Liver (tissue), 9 donors: ENCODE data around the gene LOXHD1. TPM values are rescaled to one million over a fixed set of nuclear protein-coding genes. Genes with fewer than 3 reads are reported as not detected.

ENCODE experiments used
- DNase-seq: peaks from one replicate; pipeline ENCODE4 v3.0.0-alpha.2; 2017; ENCODE audit warnings: low spot score
- H3K27ac ChIP-seq, 2 donors: one replicate each; pipeline ENCODE4 v1.7.0; 2013; ENCODE audit warnings: inconsistent platforms in 2 of 2, low read length in 2 of 2, control low read depth in 1 of 2, low read depth in 1 of 2, mild to moderate bottlenecking in 1 of 2
- H3K27me3 ChIP-seq, 4 donors: one replicate each; pipeline versions ENCODE4 v1.6.1 to v1.7.0; 2013; ENCODE audit warnings: low read length in 3 of 4, inconsistent platforms in 1 of 4, mild to moderate bottlenecking in 1 of 4, moderate library complexity in 1 of 4; ENCODE audit not compliant: control insufficient read depth in 4 of 4, insufficient read depth in 4 of 4
- H3K36me3 ChIP-seq, 4 donors: one replicate each; pipeline versions ENCODE4 v1.6.1 to v1.7.0; 2013; ENCODE audit warnings: low read length in 3 of 4, mild to moderate bottlenecking in 3 of 4, low read depth in 1 of 4, moderate library complexity in 1 of 4; ENCODE audit not compliant: control insufficient read depth in 4 of 4, insufficient read depth in 3 of 4
- H3K4me1 ChIP-seq, 4 donors: one replicate each; pipeline versions ENCODE4 v1.6.1 to v1.7.0; 2013; ENCODE audit warnings: low read length in 3 of 4, mild to moderate bottlenecking in 3 of 4, moderate library complexity in 1 of 4; ENCODE audit not compliant: control insufficient read depth in 4 of 4, insufficient read depth in 4 of 4
- H3K4me3 ChIP-seq, 3 donors: one replicate each; pipeline versions ENCODE4 v1.6.1 to v1.7.0; 2013; ENCODE audit warnings: low read length in 3 of 3, control low read depth in 1 of 3, low read depth in 1 of 3, mild to moderate bottlenecking in 1 of 3
- H3K9ac ChIP-seq, 2 donors: one replicate each; pipeline ENCODE4 v1.7.0; 2013; ENCODE audit warnings: low read length in 2 of 2, mild to moderate bottlenecking in 2 of 2, moderate library complexity in 2 of 2, control low read depth in 1 of 2, low read depth in 1 of 2
- H3K9me3 ChIP-seq, 4 donors: one replicate each; pipeline versions ENCODE4 v1.6.1 to v1.7.0; 2013; ENCODE audit warnings: low read length in 3 of 4; ENCODE audit not compliant: control insufficient read depth in 4 of 4
- EGR1 ChIP-seq, 2 donors: IDR thresholded peaks; 2 replicates each; pipeline ENCODE4 v1.6.1; 2016 to 2018; ENCODE audit warnings: antibody characterized with exemption in 2 of 2, low read depth in 2 of 2
- FOXA2 ChIP-seq: IDR thresholded peaks from 2 replicates; pipeline ENCODE4 v1.6.1; 2016; ENCODE audit warnings: antibody characterized with exemption
- GABPA ChIP-seq, 2 donors: IDR thresholded peaks in 1 of 2; conservative IDR thresholded peaks in 1 of 2; 2 replicates each; pipeline ENCODE4 v1.6.1; 2016; ENCODE audit warnings: antibody characterized with exemption in 2 of 2, mild to moderate bottlenecking in 1 of 2, moderate library complexity in 1 of 2
- HNF4A ChIP-seq, 2 donors: conservative IDR thresholded peaks; 2 replicates each; pipeline ENCODE4 v1.6.1; 2016; ENCODE audit warnings: antibody characterized with exemption in 2 of 2, mild to moderate bottlenecking in 2 of 2
- HNF4G ChIP-seq: IDR thresholded peaks from 2 replicates; pipeline ENCODE4 v1.6.1; 2016; ENCODE audit warnings: antibody characterized with exemption
- JUND ChIP-seq, 2 donors: IDR thresholded peaks; 2 replicates each; pipeline ENCODE4 v1.6.1; 2016; ENCODE audit warnings: antibody characterized with exemption in 2 of 2
- NR2F2 ChIP-seq: IDR thresholded peaks from 2 replicates; pipeline ENCODE4 v1.6.1; 2016; ENCODE audit warnings: antibody characterized with exemption
- RAD21 ChIP-seq, 2 donors: IDR thresholded peaks; 2 replicates each; pipeline ENCODE4 v1.6.1; 2016; ENCODE audit warnings: antibody characterized with exemption in 2 of 2, mild to moderate bottlenecking in 2 of 2
- RXRA ChIP-seq, 2 donors: IDR thresholded peaks; 2 replicates each; pipeline ENCODE4 v1.6.1; 2017 to 2018; ENCODE audit warnings: antibody characterized with exemption in 2 of 2, mild to moderate bottlenecking in 1 of 2
- SP1 ChIP-seq: IDR thresholded peaks from 2 replicates; pipeline ENCODE4 v1.6.1; 2018; ENCODE audit warnings: antibody characterized with exemption, mild to moderate bottlenecking
- TAF1 ChIP-seq: conservative IDR thresholded peaks from 2 replicates; pipeline ENCODE4 v1.6.1; 2016; ENCODE audit warnings: antibody characterized with exemption, mild to moderate bottlenecking
- WGBS: extraction: QIAGEN DNeasy Blood & Tissue Kit; methylation state at CpG from one replicate; pipeline ENCODE4 v1.1.7; 2013; 5-methylcytosine and 5-hydroxymethylcytosine counted together
- polyA plus RNA-seq, 2 donors: library from polyadenylated mRNA; stranded (reverse) in 1 of 2; unstranded in 1 of 2; fragments of 200-250 nt in 1 of 2; fragments of >200 nt in 1 of 2; fragmentation: Nextera tagmentation in 1 of 2; extraction: Ambion mirVana in 1 of 2; gene quantifications; one replicate each; pipeline versions ENCODE4 v1.2.1 to v1.2.3, GENCODE V29; 2013 to 2015
- total RNA-seq, 2 donors: library from RNA; depleted of rRNA; stranded (reverse); fragments of >200 nt; gene quantifications; one replicate each; pipeline ENCODE4 v1.2.3, GENCODE V29; 2014
- TF ChIP-seq, protein P1 (sequence below): fragments of 150-350 bp; IDR thresholded peaks from 2 replicates; pipeline ENCODE4 v1.5.1; 2017; ENCODE audit warnings: improper control_type of control experiment, low read depth, low read length; ENCODE audit not compliant: missing input control
- TF ChIP-seq, protein P2 (sequence below): IDR thresholded peaks from 2 replicates; pipeline ENCODE4 v1.6.1; 2016; ENCODE audit warnings: antibody characterized with exemption
- TF ChIP-seq, protein P3 (sequence below): IDR thresholded peaks from 2 replicates; pipeline ENCODE4 v1.6.1; 2016; ENCODE audit warnings: antibody characterized with exemption
- TF ChIP-seq, protein P4 (sequence below): IDR thresholded peaks from 2 replicates; pipeline ENCODE4 v1.6.1; 2016; ENCODE audit warnings: antibody characterized with exemption
- donor health status: healthy.
- donor health status: healthy.
- donor health status: healthy.
- donor health status: healthy.
- donor health status: healthy.

The LOXHD1 gene
- total and polyA plus RNA-seq, 4 donors = 0.09 to 0.25 TPM; not detected in 2

DNA sequence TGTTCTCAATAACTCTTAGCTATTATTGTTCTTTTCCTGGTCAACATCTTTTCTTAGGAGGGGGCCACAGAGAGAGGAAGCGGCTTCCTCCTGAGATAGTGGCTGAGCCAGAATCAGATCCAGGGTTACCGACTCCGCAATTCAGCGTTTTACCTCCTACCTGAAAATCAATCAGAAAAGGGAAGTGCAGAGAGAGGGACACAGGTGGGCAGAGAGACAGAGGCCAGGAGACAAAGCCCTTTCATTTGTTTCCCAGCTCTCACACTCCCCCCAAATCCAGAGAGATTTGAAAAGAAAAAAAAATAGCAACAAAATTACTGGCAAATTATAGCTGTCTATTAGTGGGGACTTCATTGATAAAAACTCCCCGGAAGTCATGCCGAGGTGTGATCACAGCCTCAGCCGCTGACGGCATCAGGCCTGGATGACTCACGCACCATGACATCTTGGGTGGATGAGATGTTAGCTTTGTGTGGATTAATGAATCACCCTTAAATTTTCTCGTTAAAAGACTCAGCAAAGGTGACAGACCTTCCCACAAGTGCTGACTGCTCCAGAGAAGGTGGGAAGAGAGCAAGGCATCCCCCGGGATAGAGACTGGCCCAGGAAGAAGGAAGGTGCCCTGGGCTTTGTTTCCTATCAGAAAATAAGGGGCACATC lies 120.7 kb downstream of the LOXHD1 start:
- WGBS = 68% methylated on average over 11 of the region's 11 CpGs
- no peak for DNase-seq
- H3K4me3 ChIP-seq = no peak overlapping the region

DNA sequence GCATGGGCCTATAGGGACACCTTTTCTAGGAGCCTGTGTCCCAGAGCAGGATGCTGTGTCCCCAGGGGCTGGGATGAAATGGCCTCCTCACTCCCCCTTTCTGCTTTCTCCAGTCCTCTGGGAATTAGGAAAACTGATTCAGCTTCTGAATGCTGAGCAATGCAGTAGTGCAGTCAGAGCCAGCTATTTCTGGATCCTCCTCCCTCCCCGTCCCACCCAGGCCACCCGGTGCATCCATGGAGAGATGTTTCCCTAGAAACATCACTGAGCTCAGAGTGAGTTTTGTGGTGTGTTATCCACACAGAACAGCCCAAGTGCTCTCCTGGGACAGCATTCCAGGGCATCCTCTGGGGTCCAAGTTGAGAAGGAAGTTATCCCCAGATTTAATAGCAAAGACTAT lies 125.5 kb downstream of the LOXHD1 start:
- Histone ChIP-seq H3K4me3 (no peak overlapping the region), H3K27me3 (no peaks in the 10 kb centered on the region), H3K9ac (no peak overlapping the region), H3K36me3 (no peaks in the 10 kb centered on the region), H3K4me1 (no peaks in the 10 kb centered on the region), H3K27ac (no peak overlapping the region), H3K9me3 (no peaks in the 10 kb centered on the region)
- WGBS = 91% methylated on average over 2 of the region's 2 CpGs
- DNase-seq = no peak
- TF ChIP-seq NR2F2 = no peak
- TF ChIP-seq HNF4G = no peak
- TF ChIP-seq FOXA2 = no peak
- TF ChIP-seq RXRA (IDR thresholded peaks at IDR 0.05) = no peak
- TF ChIP-seq, protein P1, sequence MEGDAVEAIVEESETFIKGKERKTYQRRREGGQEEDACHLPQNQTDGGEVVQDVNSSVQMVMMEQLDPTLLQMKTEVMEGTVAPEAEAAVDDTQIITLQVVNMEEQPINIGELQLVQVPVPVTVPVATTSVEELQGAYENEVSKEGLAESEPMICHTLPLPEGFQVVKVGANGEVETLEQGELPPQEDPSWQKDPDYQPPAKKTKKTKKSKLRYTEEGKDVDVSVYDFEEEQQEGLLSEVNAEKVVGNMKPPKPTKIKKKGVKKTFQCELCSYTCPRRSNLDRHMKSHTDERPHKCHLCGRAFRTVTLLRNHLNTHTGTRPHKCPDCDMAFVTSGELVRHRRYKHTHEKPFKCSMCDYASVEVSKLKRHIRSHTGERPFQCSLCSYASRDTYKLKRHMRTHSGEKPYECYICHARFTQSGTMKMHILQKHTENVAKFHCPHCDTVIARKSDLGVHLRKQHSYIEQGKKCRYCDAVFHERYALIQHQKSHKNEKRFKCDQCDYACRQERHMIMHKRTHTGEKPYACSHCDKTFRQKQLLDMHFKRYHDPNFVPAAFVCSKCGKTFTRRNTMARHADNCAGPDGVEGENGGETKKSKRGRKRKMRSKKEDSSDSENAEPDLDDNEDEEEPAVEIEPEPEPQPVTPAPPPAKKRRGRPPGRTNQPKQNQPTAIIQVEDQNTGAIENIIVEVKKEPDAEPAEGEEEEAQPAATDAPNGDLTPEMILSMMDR = no peak
- no peak for TF ChIP-seq JUND (IDR thresholded peaks at IDR 0.05)
- no peak for TF ChIP-seq GABPA (IDR thresholded peaks at IDR 0.05 in 1 of 2, conservative IDR thresholded peaks at IDR 0.05 in 1 of 2)

More for the DNA sequence above, 120.7 kb downstream of the LOXHD1 start:
- Histone ChIP-seq H3K36me3 (no peaks in the 10 kb centered on the region), H3K4me1 (no peaks in the 10 kb centered on the region), H3K27ac (no peak overlapping the region), H3K9me3 (no peaks in the 10 kb centered on the region), H3K9ac (no peak overlapping the region), H3K27me3 (no peaks in the 10 kb centered on the region)
- TF ChIP-seq, protein P2, sequence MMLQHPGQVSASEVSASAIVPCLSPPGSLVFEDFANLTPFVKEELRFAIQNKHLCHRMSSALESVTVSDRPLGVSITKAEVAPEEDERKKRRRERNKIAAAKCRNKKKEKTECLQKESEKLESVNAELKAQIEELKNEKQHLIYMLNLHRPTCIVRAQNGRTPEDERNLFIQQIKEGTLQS = no peak
- TF ChIP-seq SP1 (no peak), JUND (IDR thresholded peaks at IDR 0.05) (no peak), HNF4A (conservative IDR thresholded peaks at IDR 0.05) (no peak), NR2F2 (no peak)
- TF ChIP-seq, protein P1 = no peak

DNA sequence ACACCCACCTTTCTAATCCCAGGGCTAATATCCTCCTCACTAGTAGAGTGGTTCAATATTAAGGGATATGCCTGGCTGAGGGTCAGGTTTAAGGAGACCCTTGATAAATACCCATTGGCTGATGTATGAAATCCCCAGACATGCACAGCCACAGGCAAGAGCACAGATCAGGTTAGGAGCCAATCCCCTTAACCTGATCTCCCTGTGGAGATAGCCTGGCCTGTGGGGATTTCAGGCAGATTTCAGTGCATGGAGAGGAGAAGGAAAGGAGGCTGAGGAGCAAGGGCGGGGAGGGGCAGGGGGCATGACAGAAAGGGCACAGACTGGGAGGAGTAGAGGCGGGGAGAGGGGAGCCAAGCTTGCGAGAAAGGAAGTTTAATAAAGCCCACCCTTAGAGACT lies 129.0 kb downstream of the LOXHD1 start:
- no peaks in the 10 kb centered on the region for H3K4me1 ChIP-seq
- H3K9ac ChIP-seq = no peak overlapping the region
- no peak overlapping the region for H3K27ac ChIP-seq
- no peaks in the 10 kb centered on the region for H3K27me3 ChIP-seq
- no peak for DNase-seq
- H3K36me3 ChIP-seq = no peaks in the 10 kb centered on the region
- H3K4me3 ChIP-seq = no peak overlapping the region
- no peaks in the 10 kb centered on the region for H3K9me3 ChIP-seq
- WGBS = 84% methylated on average over 3 of the region's 3 CpGs
- TF ChIP-seq EGR1 (IDR thresholded peaks at IDR 0.05; ENCODE audit: low read depth in 2 of 2) (no peak), SP1 (no peak), RAD21 (IDR thresholded peaks at IDR 0.05) (no peak), NR2F2 (no peak), HNF4G (no peak), TAF1 (no peak), FOXA2 (no peak), JUND (IDR thresholded peaks at IDR 0.05) (no peak)
- TF ChIP-seq, protein P1 = no peak
- TF ChIP-seq, protein P3, sequence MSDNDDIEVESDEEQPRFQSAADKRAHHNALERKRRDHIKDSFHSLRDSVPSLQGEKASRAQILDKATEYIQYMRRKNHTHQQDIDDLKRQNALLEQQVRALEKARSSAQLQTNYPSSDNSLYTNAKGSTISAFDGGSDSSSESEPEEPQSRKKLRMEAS = no peak
- TF ChIP-seq, protein P4, sequence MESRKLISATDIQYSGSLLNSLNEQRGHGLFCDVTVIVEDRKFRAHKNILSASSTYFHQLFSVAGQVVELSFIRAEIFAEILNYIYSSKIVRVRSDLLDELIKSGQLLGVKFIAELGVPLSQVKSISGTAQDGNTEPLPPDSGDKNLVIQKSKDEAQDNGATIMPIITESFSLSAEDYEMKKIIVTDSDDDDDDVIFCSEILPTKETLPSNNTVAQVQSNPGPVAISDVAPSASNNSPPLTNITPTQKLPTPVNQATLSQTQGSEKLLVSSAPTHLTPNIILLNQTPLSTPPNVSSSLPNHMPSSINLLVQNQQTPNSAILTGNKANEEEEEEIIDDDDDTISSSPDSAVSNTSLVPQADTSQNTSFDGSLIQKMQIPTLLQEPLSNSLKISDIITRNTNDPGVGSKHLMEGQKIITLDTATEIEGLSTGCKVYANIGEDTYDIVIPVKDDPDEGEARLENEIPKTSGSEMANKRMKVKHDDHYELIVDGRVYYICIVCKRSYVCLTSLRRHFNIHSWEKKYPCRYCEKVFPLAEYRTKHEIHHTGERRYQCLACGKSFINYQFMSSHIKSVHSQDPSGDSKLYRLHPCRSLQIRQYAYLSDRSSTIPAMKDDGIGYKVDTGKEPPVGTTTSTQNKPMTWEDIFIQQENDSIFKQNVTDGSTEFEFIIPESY = no peak
